Activated T-cell treated with anti-CD3 and anti-CD28 coated beads, Interleukin-2, amount 50 U/mL, for 48 hours (primary cell): ENCODE measurements around the gene UBTD1.
"Not testable (repeated sequence)": the region's sequence is repeated elsewhere in the genome, so short reads cannot be mapped to it uniquely, and the experiment has no call there.

ENCODE experiments used
- DNase-seq, 2 experiments: peaks; one replicate each; pipeline ENCODE4 v3.0.0-alpha.2; 2020

The UBTD1 gene

DNA sequence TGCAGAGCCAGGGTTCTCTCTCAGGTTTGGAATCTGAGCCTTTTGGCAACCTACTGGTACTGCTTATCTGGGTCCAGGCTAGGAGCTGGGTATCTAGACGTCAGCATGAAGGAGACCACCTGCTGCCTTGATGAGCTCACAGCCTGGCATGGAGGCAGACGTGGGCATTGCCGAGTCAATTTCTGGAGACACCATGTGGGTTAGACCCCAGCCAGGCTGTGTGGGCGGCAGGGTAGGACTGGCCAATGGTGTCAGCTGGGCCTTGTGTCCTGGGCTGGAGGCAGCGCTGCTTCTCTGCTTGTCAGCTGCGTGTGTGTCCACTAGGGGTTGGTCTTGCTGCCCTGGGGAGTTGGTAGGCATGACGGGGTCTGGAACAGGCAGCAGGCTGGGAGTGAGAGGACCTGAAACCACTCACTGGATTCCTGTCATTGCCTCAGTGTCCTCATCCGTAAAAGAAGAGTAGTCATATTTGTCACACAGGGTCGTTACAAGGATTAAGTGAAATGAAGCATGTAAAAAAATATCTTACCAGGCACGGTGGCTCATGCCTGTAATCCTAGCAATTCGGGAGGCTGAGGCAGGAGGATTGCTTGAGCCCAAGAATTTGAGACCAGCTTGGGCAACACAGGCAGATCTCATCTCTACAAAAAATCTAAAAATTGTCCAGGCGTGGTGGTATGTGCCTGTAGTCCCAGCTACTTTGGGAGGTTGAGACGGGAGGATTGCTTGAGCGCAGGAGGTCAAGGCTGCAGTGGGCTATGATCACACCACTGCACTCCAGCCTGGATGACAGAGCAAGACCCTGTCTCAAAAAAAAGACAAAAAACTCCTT is 42.2 kb downstream of the UBTD1 start:
- no peak for DNase-seq

DNA sequence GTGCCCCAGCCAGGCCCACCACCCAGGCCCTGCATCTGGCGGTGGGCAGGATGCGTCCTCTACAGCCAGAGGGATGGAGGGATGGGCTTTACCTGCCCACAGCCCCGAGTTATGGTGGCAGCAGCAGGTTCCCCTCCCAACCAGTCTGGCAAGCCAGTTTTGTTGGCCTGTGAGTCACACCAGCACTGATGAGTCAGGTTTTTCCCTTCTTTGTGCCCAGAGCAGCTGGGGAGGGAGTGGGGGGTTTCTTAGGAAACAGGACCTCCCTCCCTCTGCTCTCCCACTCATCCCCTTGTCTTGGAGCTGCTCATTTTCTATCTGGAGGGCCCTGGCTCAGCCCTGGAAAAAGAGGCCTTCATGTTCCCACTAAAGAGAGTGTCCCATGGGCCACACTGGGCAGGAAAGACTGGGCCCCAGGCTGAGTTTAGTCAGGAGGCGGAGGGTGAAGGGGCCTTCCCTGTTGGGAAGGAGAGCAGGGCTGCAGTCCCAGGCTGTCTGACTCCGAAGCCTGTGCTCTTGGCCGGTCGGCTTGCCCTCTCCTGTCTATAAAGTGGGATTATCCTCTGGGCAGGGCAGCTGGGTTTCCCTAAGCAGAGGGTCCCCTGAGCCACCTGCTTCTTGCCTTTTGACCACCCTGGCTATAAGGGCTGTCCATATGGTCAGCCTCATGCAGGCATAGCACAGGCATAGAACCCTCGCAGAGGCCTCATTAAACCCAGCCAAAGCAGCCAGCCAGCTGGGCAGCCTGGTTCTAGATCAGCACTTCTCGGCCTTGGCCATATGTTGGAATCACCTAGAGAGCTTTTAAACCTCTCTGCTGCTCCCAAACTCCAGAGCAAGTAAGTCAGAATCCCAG is 43.7 kb downstream of the UBTD1 start:
- DNase-seq: peak; percentile 59 to 70

DNA sequence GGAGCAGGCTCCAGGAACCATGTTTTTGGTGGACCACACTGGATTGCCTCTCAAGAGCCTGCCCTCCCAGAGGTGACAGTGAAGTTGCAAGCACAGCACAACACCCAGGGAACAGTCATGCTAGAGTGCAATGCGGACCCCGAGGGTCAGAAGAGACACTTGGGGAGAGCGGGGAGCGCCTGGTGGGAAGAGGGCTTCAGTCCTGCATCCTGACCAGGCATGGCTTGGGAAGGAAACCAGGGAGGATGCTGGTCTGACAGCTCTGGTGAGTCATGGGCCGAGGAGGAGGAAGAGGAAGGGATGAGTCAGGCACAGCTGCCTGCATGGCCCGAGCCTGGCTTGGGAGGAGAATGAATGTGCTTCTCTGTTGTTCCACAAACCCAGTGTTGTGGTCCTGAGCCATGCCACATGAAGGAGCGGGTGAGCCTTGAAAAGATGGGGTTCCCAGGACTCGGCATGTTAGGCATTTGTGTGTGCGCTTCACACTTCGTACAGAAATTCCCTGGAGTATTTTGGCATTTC is 44.4 kb downstream of the UBTD1 start:
- DNase-seq: peak; percentile 77 to 79

DNA sequence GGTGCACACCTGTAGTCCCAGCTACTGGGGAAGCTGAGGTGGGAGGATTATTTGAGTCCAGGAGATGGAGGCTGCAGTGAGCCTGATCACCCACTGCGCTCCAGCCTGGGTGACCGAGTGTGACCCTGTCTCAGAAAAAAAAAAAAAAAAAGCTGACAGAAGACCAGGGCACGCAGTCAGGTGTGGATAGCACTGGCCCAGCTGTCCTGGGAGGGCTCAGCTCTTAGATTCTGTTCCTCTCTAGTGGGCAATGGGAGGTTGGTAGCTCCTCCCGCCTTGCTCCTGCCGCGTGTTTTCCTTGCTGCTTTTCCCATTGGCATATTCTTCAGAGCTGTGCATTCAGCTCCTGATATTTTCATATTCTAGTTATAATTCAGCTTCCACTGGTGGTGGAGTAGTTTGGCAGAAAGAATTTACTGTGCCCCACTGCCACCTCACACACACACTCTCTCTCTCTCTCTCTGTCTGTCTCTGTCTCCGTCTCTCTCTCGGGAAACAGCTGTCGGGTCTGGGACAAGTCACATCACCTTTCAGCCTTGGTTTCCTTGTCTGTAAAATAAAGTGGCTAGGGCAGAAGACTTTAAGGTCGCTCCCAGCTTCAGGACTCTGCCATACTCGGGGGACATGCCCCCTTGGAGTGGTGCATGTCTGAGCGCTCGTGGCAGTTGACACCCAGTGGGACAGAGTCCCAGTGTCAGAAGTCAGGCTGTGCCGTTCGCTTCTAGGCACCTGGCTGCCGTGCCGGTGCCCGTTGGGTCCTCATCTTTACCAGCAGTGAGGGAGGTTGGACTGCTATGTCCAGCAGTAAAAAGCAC is 47.9 kb downstream of the UBTD1 start:
- no peak for DNase-seq

DNA sequence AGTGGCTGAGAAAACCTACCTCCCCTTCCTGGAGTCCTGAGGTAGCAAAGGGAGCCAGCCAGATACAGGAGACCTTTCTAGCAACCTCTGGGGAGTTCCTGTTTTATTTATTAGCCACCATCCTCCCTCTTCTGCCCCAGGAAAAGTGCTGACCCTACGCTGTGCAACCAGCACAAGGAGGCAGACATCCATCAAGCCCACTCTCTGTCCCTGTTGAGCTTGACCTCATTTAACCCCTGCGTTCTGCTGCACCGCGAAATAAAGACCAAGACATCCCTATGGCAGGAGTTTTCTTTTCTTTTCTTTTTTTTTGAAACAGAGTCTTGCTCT is 48.5 kb downstream of the UBTD1 start:
- no peak for DNase-seq

DNA sequence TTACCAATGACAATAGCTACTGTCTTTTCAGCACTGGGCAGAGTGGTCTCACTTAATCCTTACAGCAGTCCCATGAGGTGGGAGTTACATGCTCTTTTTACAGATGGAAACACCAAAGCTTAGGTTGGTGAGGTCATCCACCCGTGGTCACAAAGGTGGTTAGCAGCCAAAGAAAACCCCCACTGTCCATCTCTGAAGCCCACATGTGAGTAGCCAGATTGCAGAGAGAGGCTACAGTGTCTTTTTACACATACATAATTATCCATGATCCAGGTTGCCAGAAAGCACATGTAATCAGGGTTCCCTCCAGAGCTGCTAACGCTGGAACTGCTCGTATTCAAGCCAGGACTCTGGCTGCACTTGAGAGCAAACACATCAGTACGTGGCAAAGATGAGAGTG is 49.2 kb downstream of the UBTD1 start:
- DNase-seq: no peak

DNA sequence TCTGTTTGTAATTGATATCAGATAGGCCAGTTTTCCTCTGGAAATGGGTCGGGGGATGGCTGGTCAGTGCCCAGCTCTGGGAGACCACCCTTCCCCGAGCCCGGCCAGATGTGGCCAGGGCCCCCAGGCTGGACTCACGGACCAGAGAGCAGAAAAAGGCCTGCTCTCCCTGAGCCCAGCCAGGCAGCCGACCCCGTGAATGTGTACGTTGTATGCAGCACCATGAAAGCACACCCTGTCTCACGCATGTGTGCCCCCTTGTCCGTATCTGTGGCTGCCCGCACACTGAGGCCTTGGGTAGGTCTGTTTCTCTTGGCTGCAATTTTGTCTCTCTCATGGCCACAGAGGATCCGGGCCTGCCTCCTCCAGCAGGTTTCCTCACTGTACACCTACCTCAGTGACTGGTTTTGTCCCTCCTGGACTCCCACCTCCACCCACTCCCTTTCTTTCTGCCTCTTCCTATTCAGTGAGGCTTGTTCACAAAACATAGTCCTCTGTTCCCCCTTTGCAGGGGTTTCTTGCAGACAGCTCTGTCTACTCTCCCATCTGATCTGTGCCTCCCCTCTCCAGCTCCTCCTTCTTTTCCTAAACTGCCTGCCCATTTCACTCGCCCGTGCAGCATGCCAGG is 50.2 kb downstream of the UBTD1 start:
- DNase-seq: no peak

GRCh38 chr10:97549587-97550322 is 51.0 kb downstream of the UBTD1 start:
- no peak for DNase-seq

GRCh38 chr10:97550336-97551149 is 51.8 kb downstream of the UBTD1 start:
- DNase-seq: no peak

GRCh38 chr10:97551271-97551670 is 52.5 kb downstream of the UBTD1 start:
- no peak for DNase-seq

DNA sequence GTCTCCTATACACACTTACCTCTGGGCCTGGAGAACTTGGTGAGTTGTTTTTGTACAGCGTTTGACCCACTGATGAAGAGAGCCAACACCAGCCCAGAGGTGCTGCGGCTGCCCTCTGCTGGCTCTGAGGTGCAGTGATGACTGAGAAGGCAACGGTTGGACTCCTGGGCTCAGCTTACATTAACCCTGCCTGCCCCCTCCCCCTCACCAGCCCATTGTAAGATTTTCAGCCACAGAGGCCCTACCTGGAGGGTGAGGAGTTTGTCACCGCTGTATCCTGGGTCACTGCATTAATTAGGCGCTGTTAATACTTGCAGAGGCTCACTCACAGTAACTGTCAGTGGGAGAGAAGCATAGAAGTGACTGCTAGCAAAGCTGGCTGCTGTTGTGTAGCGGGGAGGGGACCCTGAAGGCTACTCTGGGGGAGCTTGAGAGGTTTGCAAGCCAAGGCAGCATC is 54.9 kb downstream of the UBTD1 start:
- peak; percentile 75 to 77 for DNase-seq

GRCh38 chr10:97554336-97554735 is 55.6 kb downstream of the UBTD1 start:
- DNase-seq: not testable (repeated sequence)

DNA sequence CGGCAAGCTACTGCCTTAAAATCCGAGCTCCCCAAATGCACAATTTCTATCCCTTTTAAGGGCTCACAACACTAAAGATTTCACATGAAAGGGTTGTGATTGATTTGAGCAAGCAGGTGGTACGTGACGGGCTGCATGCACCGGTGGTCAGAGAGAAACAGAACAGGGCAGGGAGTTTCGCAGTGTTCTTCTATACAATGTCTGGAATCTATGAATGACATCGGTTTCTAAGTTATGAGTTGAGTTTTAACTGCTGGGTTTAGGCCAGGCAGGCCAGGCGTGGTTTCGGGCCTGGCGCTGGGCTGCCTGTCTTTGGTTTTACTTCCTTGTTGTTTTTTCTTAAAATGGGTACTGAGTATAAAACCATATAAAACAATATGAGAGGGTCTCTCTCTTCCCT is 56.8 kb downstream of the UBTD1 start:
- not testable (repeated sequence) for DNase-seq

DNA sequence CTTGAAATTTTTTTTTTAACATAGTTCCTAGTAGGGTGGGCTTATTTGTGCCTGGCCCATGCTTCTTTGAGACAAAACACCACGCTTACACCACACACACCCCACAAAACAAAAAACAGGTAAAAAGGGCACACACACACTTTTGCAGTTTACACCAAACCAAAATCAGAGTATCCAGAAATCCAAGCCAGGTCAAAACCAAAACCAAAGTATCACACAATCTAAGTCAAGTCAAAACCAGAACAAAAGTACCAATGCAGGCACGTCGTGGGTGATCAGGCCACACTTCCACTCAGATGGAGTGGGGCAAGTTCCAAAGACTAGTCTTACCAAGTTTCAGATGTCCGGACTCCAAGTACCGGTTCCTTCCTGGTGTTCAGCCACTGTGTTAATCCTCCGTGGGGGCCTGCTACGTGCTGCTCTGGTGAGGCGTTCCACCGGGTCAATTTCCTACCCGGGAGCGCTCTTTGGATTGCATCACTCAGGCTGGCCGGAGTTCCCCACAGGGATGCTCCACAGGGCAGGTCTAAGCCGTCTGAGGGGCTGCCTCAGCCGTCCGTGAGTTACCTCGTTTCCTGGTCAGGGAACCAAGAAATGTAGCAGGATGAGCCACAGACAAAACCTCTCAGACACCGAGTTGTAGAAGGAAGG is 62.1 kb downstream of the UBTD1 start:
- DNase-seq: not testable (repeated sequence)

DNA sequence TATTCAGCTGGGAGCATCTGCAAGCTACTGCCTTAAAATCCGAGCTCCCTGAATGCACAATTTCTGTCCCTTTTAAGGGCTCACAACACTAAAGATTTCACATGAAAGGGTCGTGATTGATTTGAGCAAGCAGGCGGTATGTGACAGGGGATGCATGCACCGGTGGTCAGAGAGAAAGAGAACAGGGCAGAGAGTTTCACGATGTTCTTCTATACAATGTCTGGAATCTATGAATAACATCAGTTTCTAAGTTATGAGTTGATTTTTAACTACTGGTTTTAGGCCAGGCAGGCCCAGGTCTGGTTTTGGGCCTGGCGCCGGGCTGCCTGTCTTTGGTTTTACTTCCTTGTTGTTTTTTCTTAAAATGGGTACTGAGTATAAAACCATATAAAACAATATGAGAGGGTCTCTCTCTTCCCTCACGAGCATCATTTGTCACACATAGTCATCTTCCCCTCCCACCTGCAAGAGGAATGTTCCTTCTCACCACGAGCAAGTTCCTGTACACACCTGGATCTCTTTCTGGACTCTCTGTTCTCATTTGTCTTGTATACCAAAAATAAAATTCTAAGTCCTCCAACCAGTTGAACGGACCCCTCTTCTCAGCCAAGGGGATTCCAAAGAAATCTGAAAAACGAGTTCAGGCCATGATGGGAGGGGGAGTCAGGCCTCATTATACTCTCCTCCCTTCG is 62.8 kb downstream of the UBTD1 start:
- DNase-seq: not testable (repeated sequence)

DNA sequence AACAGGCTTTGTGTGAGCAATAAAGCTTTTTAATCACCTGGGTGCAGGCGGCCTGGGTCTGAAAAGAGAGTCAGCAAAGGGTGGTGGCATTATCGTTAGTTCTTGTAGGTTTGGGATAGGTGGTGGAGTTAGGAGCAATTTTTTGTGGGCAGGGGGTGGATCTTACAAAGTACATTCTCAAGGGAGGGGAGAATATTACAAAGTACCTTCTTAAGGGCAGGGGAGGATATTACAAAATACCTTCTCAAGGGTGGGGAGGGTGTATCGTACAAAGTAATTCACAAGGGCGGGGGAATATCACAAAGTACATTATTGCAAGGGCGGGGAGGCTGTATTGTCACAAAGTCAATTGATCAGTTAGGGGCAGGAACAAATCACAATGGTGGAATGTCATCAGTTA is 63.6 kb downstream of the UBTD1 start:
- DNase-seq: not testable (repeated sequence)

DNA sequence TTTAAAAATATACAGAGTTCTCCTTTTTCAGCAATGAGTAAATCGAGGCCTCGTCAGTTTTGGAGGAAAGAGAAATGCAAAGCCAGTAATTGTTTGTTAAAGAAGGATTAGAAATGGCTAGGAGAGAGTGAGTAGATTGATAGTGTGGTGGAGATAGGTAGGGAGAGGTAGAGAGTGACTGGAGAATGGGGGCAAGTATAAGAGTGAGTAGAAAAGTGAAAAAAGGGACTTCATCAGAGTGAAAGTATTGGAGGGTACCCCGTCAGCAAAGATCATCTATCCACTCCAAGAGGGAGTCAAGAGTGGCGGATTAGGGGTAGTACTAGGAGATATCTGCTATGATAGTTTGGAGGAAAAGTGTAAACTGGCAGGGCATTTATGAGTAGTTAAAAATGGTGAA is 64.6 kb downstream of the UBTD1 start:
- DNase-seq: no peak

DNA sequence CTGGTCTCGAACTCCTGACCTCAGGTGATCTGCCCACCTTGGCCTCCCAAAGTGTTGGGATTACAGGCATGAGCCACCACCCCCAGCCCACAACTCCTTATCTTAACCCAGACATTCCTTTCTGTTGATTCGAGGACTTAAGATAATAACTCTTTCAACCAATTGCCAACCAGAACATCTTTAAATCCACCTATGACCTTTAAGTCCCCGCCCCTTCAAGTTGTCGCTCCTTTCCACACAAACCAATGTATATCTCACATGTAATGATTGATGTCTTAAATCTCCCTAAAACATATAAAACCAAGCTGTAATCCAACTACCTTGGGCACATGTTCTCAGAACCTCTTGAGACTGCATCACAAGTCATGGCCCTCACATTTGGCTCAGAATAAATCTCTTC is 66.1 kb downstream of the UBTD1 start:
- DNase-seq: no peak

GRCh38 chr10:97566336-97566996 is 67.7 kb downstream of the UBTD1 start:
- peak; percentile 28 to 33 for DNase-seq
